ENCODE measurements around the gene SIGLECL1. TPM values are rescaled to one million over a fixed set of nuclear protein-coding genes. Genes with fewer than 3 reads are reported as not detected.

Gene SIGLECL1
- total and polyA plus RNA-seq, 9 of the 15 experiments (the other 6 are each of a cell fraction or from before 2014, with no cell fraction given), result not detected

- Histone ChIP-seq H3K4me1 (replicated peaks in 1 of 2; ENCODE audit: control insufficient read depth in 2 of 2, insufficient read depth in 2 of 2, low read length in 2 of 2) (peaks cover 0 to 7% of the 10 kb centered on the region in 2 experiments; a peak in 2 of 5 replicates), H3K9me3 (replicated peaks; ENCODE audit: control insufficient read depth, insufficient read depth, low read depth, low read length) (no peaks in the 10 kb centered on the region), H3K79me2 (ENCODE audit: control insufficient read depth, insufficient read depth, low read length) (no peaks in the 10 kb centered on the region), H3K27me3 (ENCODE audit: control insufficient read depth in 2 of 2, insufficient read depth in 2 of 2, low read length in 2 of 2) (peaks cover 27 to 71% of the 10 kb centered on the region in 2 experiments; a peak in 4 of 5 replicates), H3K27ac (ENCODE audit: extremely low read depth, low read depth, low read length) (no peak overlapping the region), H2AFZ (ENCODE audit: low read depth, low read length) (no peak overlapping the region), H3K9me1 (ENCODE audit: control insufficient read depth, insufficient read depth, low read length) (no peaks in the 10 kb centered on the region), H4K20me1 (replicated peaks; ENCODE audit: control insufficient read depth, insufficient read depth, low read length) (no peaks in the 10 kb centered on the region), H3K4me2 (ENCODE audit: insufficient read depth, low read length) (no peak overlapping the region), H3K9ac (ENCODE audit: insufficient read depth in 1 of 2, low read depth in 2 of 2, low read length in 2 of 2) (no peak overlapping the region), H3K4me3 (no peak overlapping the region), H3K36me3 (ENCODE audit: control insufficient read depth, insufficient read depth, low read length) (no peaks in the 10 kb centered on the region)
- ATAC-seq (no peak), DNase-seq (ENCODE audit: extremely low read depth in 1 of 4, low spot score in 3 of 4) (no peak), FAIRE-seq (no peak)
- TF ChIP-seq, protein P1, sequence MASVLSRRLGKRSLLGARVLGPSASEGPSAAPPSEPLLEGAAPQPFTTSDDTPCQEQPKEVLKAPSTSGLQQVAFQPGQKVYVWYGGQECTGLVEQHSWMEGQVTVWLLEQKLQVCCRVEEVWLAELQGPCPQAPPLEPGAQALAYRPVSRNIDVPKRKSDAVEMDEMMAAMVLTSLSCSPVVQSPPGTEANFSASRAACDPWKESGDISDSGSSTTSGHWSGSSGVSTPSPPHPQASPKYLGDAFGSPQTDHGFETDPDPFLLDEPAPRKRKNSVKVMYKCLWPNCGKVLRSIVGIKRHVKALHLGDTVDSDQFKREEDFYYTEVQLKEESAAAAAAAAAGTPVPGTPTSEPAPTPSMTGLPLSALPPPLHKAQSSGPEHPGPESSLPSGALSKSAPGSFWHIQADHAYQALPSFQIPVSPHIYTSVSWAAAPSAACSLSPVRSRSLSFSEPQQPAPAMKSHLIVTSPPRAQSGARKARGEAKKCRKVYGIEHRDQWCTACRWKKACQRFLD (CRISPR knock-in tag; IDR thresholded peaks at IDR 0.05), result no peak
- TF ChIP-seq ZNF655 (CRISPR knock-in tag; IDR thresholded peaks at IDR 0.05), result no peak
- TF ChIP-seq SMARCB1 (IDR thresholded peaks at IDR 0.05; ENCODE audit: insufficient read length, low read depth), result no peak
- TF ChIP-seq ZBTB34 (CRISPR knock-in tag; IDR thresholded peaks at IDR 0.05), result no peak
- no peak for TF ChIP-seq VEZF1 (CRISPR knock-in tag; IDR thresholded peaks at IDR 0.05)
- TF ChIP-seq MAFG (tag; conservative IDR thresholded peaks at IDR 0.05), result no peak
- no peak for TF ChIP-seq TBL1XR1 (IDR thresholded peaks at IDR 0.05; ENCODE audit: low read length in 2 of 2)
- no peak for TF ChIP-seq FOXP4 (CRISPR knock-in tag; IDR thresholded peaks at IDR 0.05; ENCODE audit: borderline replicate concordance)
- no peak for TF ChIP-seq BRD9 (IDR thresholded peaks at IDR 0.05; ENCODE audit: low read depth, partially characterized antibody)
- no peak for TF ChIP-seq HOXB6 (CRISPR knock-in tag; IDR thresholded peaks at IDR 0.05; ENCODE audit: borderline replicate concordance)
- no peak for TF ChIP-seq YBX1 (IDR thresholded peaks at IDR 0.05)
- in situ Hi-C loops (cut with MboI) (no loop called here), intact Hi-C loops (cut with micrococcal nuclease) (loop anchor here (2.0 kb wide), 1 partner anchor 361 kb away; no protein-coding TSS in a partner anchor)
- WGBS (ENCODE audit: insufficient coverage, low coverage, missing lambda C conversion rate), result 2% methylated on average over 5 of the region's 5 CpGs
- no TSS peak for BruUV-seq (replicated peaks)
- ChIA-PET CTCF (ENCODE audit: low intra/inter-chr PET ratio) (no interaction called here), POLR2A (no interaction called here)
Observed at GRCh38 chr19:51297406-51297805, 46.5 kb downstream of the SIGLECL1 start.
